CD4-positive, alpha-beta T cell (primary cell): ENCODE data around the gene SHISA6. TPM values are rescaled to one million over a fixed set of nuclear protein-coding genes. Genes with fewer than 3 reads are reported as not detected.

Experiments used
- ATAC-seq: fragments of 200-7000 bp; cut with Tn5 transposase; one replicate; pipeline ENCODE4 v1.10.0; 2022; ENCODE audit warnings: mild to moderate bottlenecking; ENCODE audit not compliant: poor library complexity
- CTCF ChIA-PET: fragments of 350-600 bp; sonication (Branson Sonifier 250); formaldehyde crosslinking; loops from one replicate; lab custom pipeline; 2021; ENCODE audit warnings: antibody characterized with exemption, inconsistent platforms; lab: Charles Lee
- POLR2A ChIA-PET: fragments of 350-600 bp; sonication (Branson Sonifier 250); formaldehyde crosslinking; loops from one replicate; lab custom pipeline; 2021; ENCODE audit warnings: antibody characterized with exemption, inconsistent platforms; lab: Charles Lee
- DNase-seq, 14 experiments: peaks; one replicate each; pipeline ENCODE4 v3.0.0-alpha.2; 2013 to 2020; ENCODE audit warnings: mixed read lengths in 2 of 14
- H3K27ac ChIP-seq, 2 donors: one replicate each; pipeline versions ENCODE4 v1.5.1 to v1.7.0; 2013; ENCODE audit warnings: low read length in 2 of 2, low read depth in 1 of 2, mild to moderate bottlenecking in 1 of 2
- H3K27me3 ChIP-seq, 2 experiments: 1 replicate in 1 of 2; 2 replicates in 1 of 2; pipeline versions ENCODE4 v1.6.1 to v1.7.0; 2013; ENCODE audit warnings: low read length in 2 of 2, control low read depth in 1 of 2, mild to moderate bottlenecking in 1 of 2, moderate library complexity in 1 of 2; ENCODE audit not compliant: insufficient read depth in 2 of 2, control insufficient read depth in 1 of 2
- H3K36me3 ChIP-seq: one replicate; pipeline ENCODE4 v1.6.1; 2013; ENCODE audit warnings: low read length, control low read depth; ENCODE audit not compliant: insufficient read depth
- H3K4me1 ChIP-seq: one replicate; pipeline ENCODE4 v1.6.1; 2013; ENCODE audit warnings: low read length, control low read depth; ENCODE audit not compliant: insufficient read depth
- H3K4me3 ChIP-seq: one replicate; pipeline ENCODE4 v1.5.1; 2013; ENCODE audit warnings: mild to moderate bottlenecking, low read length, moderate library complexity
- H3K9me3 ChIP-seq, 2 experiments: 1 replicate in 1 of 2; 2 replicates in 1 of 2; pipeline versions ENCODE4 v1.6.1 to v1.7.0; 2013; ENCODE audit warnings: low read length in 2 of 2, mild to moderate bottlenecking in 2 of 2, control low read depth in 1 of 2, moderate library complexity in 1 of 2; ENCODE audit not compliant: control insufficient read depth in 1 of 2, insufficient read depth in 1 of 2
- H3K27ac Mint-ChIP-seq: one replicate; pipeline ENCODE4 v1.8.0; 2020; ENCODE audit warnings: mixed read lengths
- H3K27me3 Mint-ChIP-seq: one replicate; pipeline ENCODE4 v1.8.0; 2021; ENCODE audit warnings: mixed read lengths
- H3K36me3 Mint-ChIP-seq: one replicate; pipeline ENCODE4 v1.8.0; 2021; ENCODE audit warnings: low read depth, mixed read lengths
- H3K4me1 Mint-ChIP-seq: one replicate; pipeline ENCODE4 v1.8.0; 2021; ENCODE audit warnings: low read depth, mixed read lengths
- H3K4me3 Mint-ChIP-seq: one replicate; pipeline ENCODE4 v1.8.0; 2020; ENCODE audit warnings: mild to moderate bottlenecking, mixed read lengths
- H3K9me3 Mint-ChIP-seq: one replicate; pipeline ENCODE4 v1.8.0; 2020; ENCODE audit warnings: mixed read lengths
- CTCF ChIP-seq: fragments of 200-600 bp; IDR thresholded peaks from one replicate; pipeline ENCODE4 v1.8.0; 2022; ENCODE audit warnings: antibody characterized with exemption, mild to moderate bottlenecking
- intact Hi-C, 2 experiments: fragments of 100-400 bp; cut with DNase I in 1 of 2; cut with micrococcal nuclease in 1 of 2; formaldehyde crosslinking; loops; one replicate each; pipeline versions ENCODE4 v1.15.1 to v1.9.0; 2023 to 2025; cut with DNase I, micrococcal nuclease
- total RNA-seq, 174 experiments: library from RNA in 2 of 174; stranded (reverse) in 2 of 174; gene quantifications; one replicate each; pipeline ENCODE4 v1.2.3 and lab custom pipeline; 2021 to 2026

Gene SHISA6
- total RNA-seq, 2 experiments from 2014 or later = not detected

- Histone ChIP-seq H3K36me3 (no peaks in the 10 kb centered on the region), H3K27me3 (no peaks in the 10 kb centered on the region), H3K4me1 (no peaks in the 10 kb centered on the region), H3K4me3 (no peak overlapping the region), H3K9me3 (peaks cover 0 to 14% of the 10 kb centered on the region in 2 experiments), H3K27ac (no peak overlapping the region)
- Mint-ChIP-seq H3K9me3 (peaks cover 2% of the 10 kb centered on the region), H3K4me3 (no peak overlapping the region), H3K36me3 (no peaks in the 10 kb centered on the region), H3K27ac (no peak overlapping the region), H3K27me3 (peaks cover 3% of the 10 kb centered on the region), H3K4me1 (no peaks in the 10 kb centered on the region)
- intact Hi-C loops = no loop called here
- TF ChIP-seq CTCF = no peak
- ChIA-PET CTCF (no interaction called here), POLR2A (no interaction called here)
- ATAC-seq (no peak), DNase-seq (no peak)
Measured at GRCh38 chr17:11340803-11341202, 99.8 kb downstream of the SHISA6 start.

- no peaks in the 10 kb centered on the region for H3K36me3 Mint-ChIP-seq
- POLR2A ChIA-PET = no interaction called here
- Histone ChIP-seq H3K27ac (no peak overlapping the region), H3K9me3 (peaks cover 0 to 8% of the 10 kb centered on the region in 2 experiments), H3K36me3 (no peaks in the 10 kb centered on the region), H3K27me3 (no peaks in the 10 kb centered on the region), H3K4me1 (no peaks in the 10 kb centered on the region), H3K4me3 (no peak overlapping the region)
- H3K4me1 Mint-ChIP-seq = no peaks in the 10 kb centered on the region
- DNase-seq = no peak
- no peak for ATAC-seq
- no peak overlapping the region for H3K27ac Mint-ChIP-seq
- CTCF ChIA-PET = no interaction called here
- TF ChIP-seq CTCF = no peak
- peaks cover 3% of the 10 kb centered on the region for H3K9me3 Mint-ChIP-seq
- no peak overlapping the region for H3K4me3 Mint-ChIP-seq
- H3K27me3 Mint-ChIP-seq = peaks cover 3% of the 10 kb centered on the region
- intact Hi-C loops = no loop called here
Measured at GRCh38 chr17:11342138-11342537, 101.1 kb downstream of the SHISA6 start.

- Histone ChIP-seq H3K9me3 (peaks cover 0 to 11% of the 10 kb centered on the region in 2 experiments), H3K27me3 (no peaks in the 10 kb centered on the region), H3K27ac (no peak overlapping the region), H3K4me1 (no peaks in the 10 kb centered on the region), H3K36me3 (no peaks in the 10 kb centered on the region), H3K4me3 (no peak overlapping the region)
- DNase-seq (no peak), ATAC-seq (no peak)
- CTCF ChIA-PET = no interaction called here
- no peaks in the 10 kb centered on the region for H3K27me3 Mint-ChIP-seq
- H3K36me3 Mint-ChIP-seq = no peaks in the 10 kb centered on the region
- H3K4me1 Mint-ChIP-seq = no peaks in the 10 kb centered on the region
- peaks cover 18% of the 10 kb centered on the region for H3K9me3 Mint-ChIP-seq
- intact Hi-C loops = no loop called here
- H3K27ac Mint-ChIP-seq = no peak overlapping the region
- TF ChIP-seq CTCF = no peak
- POLR2A ChIA-PET = no interaction called here
- no peak overlapping the region for H3K4me3 Mint-ChIP-seq
Measured at GRCh38 chr17:11349106-11349505, 108.1 kb downstream of the SHISA6 start.
